GM23338 (cell line): ENCODE measurements around the gene CCDC69. TPM values are rescaled to one million over a fixed set of nuclear protein-coding genes. Genes with fewer than 3 reads are reported as not detected.

Experiments
- ATAC-seq: fragments of 200-7000 bp; cut with Tn5 transposase; 3 replicates; pipeline ENCODE4 v1.9.1; 2020
- DNase-seq: peaks from one replicate; pipeline ENCODE4 v3.0.0-alpha.2; 2015; ENCODE audit warnings: low spot score
- H2AFZ ChIP-seq: fragments of 200-600 bp; sonication (generic); 2 replicates; pipeline ENCODE4 v1.8.0; 2016; ENCODE audit warnings: antibody characterized with exemption, mild to moderate bottlenecking, moderate library complexity
- H3F3A ChIP-seq: fragments of 200-600 bp; sonication (generic); replicated peaks from 2 replicates; pipeline ENCODE4 v1.8.0; 2017; ENCODE audit warnings: antibody characterized with exemption, mixed run types, low read depth
- H3K27ac ChIP-seq: fragments of 200-600 bp; sonication (generic); 2 replicates; pipeline ENCODE4 v1.6.1; 2016; ENCODE audit warnings: low read depth
- H3K27me3 ChIP-seq: fragments of 200-600 bp; sonication (generic); 2 replicates; pipeline ENCODE4 v1.8.0; 2016; ENCODE audit warnings: mild to moderate bottlenecking, mixed run types, moderate library complexity; ENCODE audit not compliant: insufficient read depth
- H3K36me3 ChIP-seq: fragments of 200-600 bp; sonication (generic); 2 replicates; pipeline ENCODE4 v1.8.0; 2016; ENCODE audit warnings: mild to moderate bottlenecking; ENCODE audit not compliant: insufficient read depth
- H3K4me1 ChIP-seq: fragments of 200-600 bp; sonication (generic); 2 replicates; pipeline ENCODE4 v1.8.0; 2016; ENCODE audit warnings: mild to moderate bottlenecking, moderate library complexity; ENCODE audit not compliant: insufficient read depth
- H3K4me2 ChIP-seq: fragments of 200-600 bp; sonication (generic); 2 replicates; pipeline ENCODE4 v1.7.1; 2017; ENCODE audit warnings: mixed run types
- H3K4me3 ChIP-seq: fragments of 200-600 bp; sonication (generic); 2 replicates; pipeline ENCODE4 v1.6.1; 2016; ENCODE audit warnings: mixed run types
- H3K79me2 ChIP-seq: fragments of 200-600 bp; sonication (generic); replicated peaks from 2 replicates; pipeline ENCODE4 v1.8.0; 2017; ENCODE audit warnings: mild to moderate bottlenecking; ENCODE audit not compliant: insufficient read depth
- H3K9me2 ChIP-seq: fragments of 200-600 bp; sonication (generic); 2 replicates; pipeline ENCODE4 v1.8.0; 2017; ENCODE audit not compliant: insufficient read depth
- H4K20me1 ChIP-seq: fragments of 200-600 bp; sonication (generic); replicated peaks from 2 replicates; pipeline ENCODE4 v1.8.0; 2017; ENCODE audit warnings: mild to moderate bottlenecking; ENCODE audit not compliant: insufficient read depth
- H3K27ac Mint-ChIP-seq: 2 replicates; pipeline ENCODE4 v1.8.0; 2020; ENCODE audit warnings: inconsistent platforms, mild to moderate bottlenecking, moderate library complexity, mixed read lengths
- H3K27me3 Mint-ChIP-seq: 3 replicates; pipeline ENCODE4 v1.8.0; 2022; ENCODE audit warnings: low read depth, mild to moderate bottlenecking, moderate library complexity, mixed read lengths, inconsistent platforms; ENCODE audit not compliant: insufficient read depth, poor library complexity
- H3K36me3 Mint-ChIP-seq: 3 replicates; pipeline ENCODE4 v1.8.0; 2021; ENCODE audit warnings: low read depth, mild to moderate bottlenecking, inconsistent platforms, moderate library complexity, mixed read lengths
- H3K4me1 Mint-ChIP-seq: 3 replicates; pipeline ENCODE4 v1.8.0; 2020; ENCODE audit warnings: mild to moderate bottlenecking, inconsistent platforms, mixed read lengths
- H3K4me3 Mint-ChIP-seq: 3 replicates; pipeline ENCODE4 v1.8.0; 2021; ENCODE audit warnings: moderate library complexity, mild to moderate bottlenecking, inconsistent platforms, mixed read lengths
- H3K9me3 Mint-ChIP-seq: 3 replicates; pipeline ENCODE4 v1.8.0; 2020; ENCODE audit warnings: moderate library complexity, mild to moderate bottlenecking, inconsistent platforms, mixed read lengths
- CREB1 ChIP-seq: fragments of 250-450 bp; sonication (Bioruptor Pico); IDR thresholded peaks from 2 replicates; pipeline ENCODE4 v1.5.0; 2020; ENCODE audit warnings: low read depth, mild to moderate bottlenecking, moderate library complexity
- CTCF ChIP-seq, 2 experiments: fragments of 200-600 bp in 1 of 2; sonication (generic) in 1 of 2; conservative IDR thresholded peaks; 2 replicates each; pipeline versions ENCODE4 v1.5.1 to v1.6.1; 2016 to 2017; ENCODE audit warnings: antibody characterized with exemption in 2 of 2, low read depth in 2 of 2, mild to moderate bottlenecking in 2 of 2, moderate library complexity in 1 of 2
- EZH2phosphoT487 ChIP-seq: fragments of 200-600 bp; sonication (generic); IDR thresholded peaks from one replicate; pipeline ENCODE4 v1.8.1; 2018; ENCODE audit warnings: antibody characterized with exemption; ENCODE audit not compliant: unreplicated experiment
- JUNB ChIP-seq: IDR thresholded peaks from one replicate; pipeline ENCODE4 v1.6.1; 2016; ENCODE audit warnings: antibody characterized with exemption; ENCODE audit not compliant: unreplicated experiment
- POLR2AphosphoS5 ChIP-seq: IDR thresholded peaks from 2 replicates; pipeline ENCODE4 v1.6.1; 2016; ENCODE audit warnings: antibody characterized with exemption, low read depth
- STAT1 ChIP-seq: IDR thresholded peaks from one replicate; pipeline ENCODE4 v1.6.1; 2016; ENCODE audit warnings: antibody characterized with exemption; ENCODE audit not compliant: unreplicated experiment
- ZNF114 ChIP-seq: fragments of 250-450 bp; sonication (Bioruptor Pico); IDR thresholded peaks from 2 replicates; pipeline ENCODE4 v1.5.0; 2020; ENCODE audit warnings: mild to moderate bottlenecking, moderate library complexity
- ZNF331 ChIP-seq: fragments of 250-450 bp; sonication (Bioruptor Pico); IDR thresholded peaks from 2 replicates; pipeline ENCODE4 v1.5.0; 2020; ENCODE audit warnings: low read depth, mild to moderate bottlenecking, moderate library complexity
- ZNF462 ChIP-seq: fragments of 250-450 bp; sonication (Bioruptor Pico); IDR thresholded peaks from 2 replicates; pipeline ENCODE4 v1.5.0; 2020; ENCODE audit warnings: mild to moderate bottlenecking, moderate library complexity
- polyA plus RNA-seq: library from polyadenylated mRNA; unstranded; fragments of >200 nt; fragmentation: Nextera tagmentation; extraction: Ambion mirVana; gene quantifications from 2 replicates; pipeline ENCODE4 v1.2.1, GENCODE V29; 2016
- total RNA-seq: library from RNA; depleted of rRNA; stranded (reverse); fragments of >200 nt; shearing (Covaris generic); gene quantifications from 2 replicates; pipeline ENCODE4 v1.2.3, GENCODE V29; 2014
- TF ChIP-seq, protein P1 (sequence below): IDR thresholded peaks from 2 replicates; pipeline ENCODE4 v1.6.1; 2016; ENCODE audit warnings: antibody characterized with exemption

CCDC69 gene
- total and polyA plus RNA-seq, 2 experiments from 2014 or later, result 2.7 to 5.3 TPM

- H3K36me3 ChIP-seq, result no peaks in the 10 kb centered on the region
- DNase-seq (no peak), ATAC-seq (no peak)
- H3K9me3 Mint-ChIP-seq, result no peaks in the 10 kb centered on the region
- peaks cover 13% of the 10 kb centered on the region for H3K27me3 Mint-ChIP-seq
- H3K27ac Mint-ChIP-seq, result peak overlapping the region; percentile 96
- no peaks in the 10 kb centered on the region for H4K20me1 ChIP-seq
- H3K79me2 ChIP-seq, result peaks cover 21% of the 10 kb centered on the region
- peak overlapping the region; percentile 83 for H3K4me3 ChIP-seq
- H3K9me2 ChIP-seq, result no peaks in the 10 kb centered on the region
- no peaks in the 10 kb centered on the region for H3K27me3 ChIP-seq
- H3F3A ChIP-seq, result no peaks in the 10 kb centered on the region
- peaks cover 36% of the 10 kb centered on the region for H3K4me1 Mint-ChIP-seq
- H2AFZ ChIP-seq, result peak overlapping the region; percentile 93
- H3K4me1 ChIP-seq, result peaks cover 28% of the 10 kb centered on the region
- H3K4me2 ChIP-seq, result peak overlapping the region; percentile 90
- no peak for TF ChIP-seq POLR2AphosphoS5
- TF ChIP-seq JUNB, result no peak
- no peak for TF ChIP-seq ZNF462
- H3K4me3 Mint-ChIP-seq, result peak overlapping the region; percentile 90
- H3K27ac ChIP-seq, result peak overlapping the region; percentile 83; the same call in 1 of the 2 replicates
- no peaks in the 10 kb centered on the region; the same call in 2 of the 3 replicates for H3K36me3 Mint-ChIP-seq
These were observed 29.7 kb upstream of the CCDC69 start for GRCh38 chr5:151253605-151253950.

DNA sequence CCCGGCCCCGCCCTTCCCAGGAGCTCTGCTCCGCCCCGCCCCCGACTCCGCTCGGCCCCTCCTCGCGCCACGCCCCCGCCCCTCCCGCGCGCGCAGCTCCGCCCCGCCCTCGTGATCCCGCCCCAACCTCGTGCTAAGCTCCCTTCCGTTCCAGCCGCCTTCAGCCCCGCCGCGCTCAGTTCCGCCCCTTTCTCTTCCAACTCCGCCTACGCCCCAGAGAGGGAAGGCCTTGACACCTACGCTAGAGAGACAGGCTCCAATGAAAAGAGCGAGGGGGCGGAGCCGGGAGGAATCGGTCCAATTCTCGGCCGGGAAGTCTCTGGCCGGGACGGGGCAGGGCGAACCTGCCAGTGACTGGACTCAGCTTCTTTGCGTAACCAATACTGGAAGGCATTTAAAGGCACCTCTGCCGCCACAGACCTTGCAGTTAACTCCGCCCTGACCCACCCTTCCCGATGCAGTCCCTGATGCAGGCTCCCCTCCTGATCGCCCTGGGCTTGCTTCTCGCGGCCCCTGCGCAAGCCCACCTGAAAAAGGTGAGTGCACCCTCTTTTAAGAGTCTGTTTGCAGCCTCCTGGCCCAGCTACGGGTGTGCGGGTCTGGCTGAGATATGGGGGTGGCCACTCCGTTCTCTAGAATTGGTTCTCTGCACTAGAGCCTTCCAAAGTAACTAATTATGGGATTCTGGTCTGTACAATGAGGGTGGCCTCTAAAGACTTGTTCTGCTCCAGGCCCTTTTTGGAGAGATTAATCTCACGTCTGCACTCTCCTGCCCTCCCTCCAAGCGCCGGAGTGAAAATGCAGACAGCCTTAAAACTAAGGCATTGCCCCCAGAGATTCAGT is 29.1 kb upstream of the CCDC69 start, which contains the start of gene GM2A:
GM2A (plus strand) TSS at position 424 of the 843 bp plus-strand sequence; CDS start at position 456, 32 bp downstream.
- Mint-ChIP-seq H3K9me3 (no peaks in the 10 kb centered on the region), H3K27me3 (peaks cover 13% of the 10 kb centered on the region), H3K4me3 (peak within 1 kb of the TSS; percentile 90), H3K27ac (peak within 1 kb of the TSS; percentile 96), H3K36me3 (no peaks in the 10 kb centered on the region), H3K4me1 (peaks cover 32% of the 10 kb centered on the region)
- no peak for TF ChIP-seq EZH2phosphoT487
- TF ChIP-seq, protein P1, sequence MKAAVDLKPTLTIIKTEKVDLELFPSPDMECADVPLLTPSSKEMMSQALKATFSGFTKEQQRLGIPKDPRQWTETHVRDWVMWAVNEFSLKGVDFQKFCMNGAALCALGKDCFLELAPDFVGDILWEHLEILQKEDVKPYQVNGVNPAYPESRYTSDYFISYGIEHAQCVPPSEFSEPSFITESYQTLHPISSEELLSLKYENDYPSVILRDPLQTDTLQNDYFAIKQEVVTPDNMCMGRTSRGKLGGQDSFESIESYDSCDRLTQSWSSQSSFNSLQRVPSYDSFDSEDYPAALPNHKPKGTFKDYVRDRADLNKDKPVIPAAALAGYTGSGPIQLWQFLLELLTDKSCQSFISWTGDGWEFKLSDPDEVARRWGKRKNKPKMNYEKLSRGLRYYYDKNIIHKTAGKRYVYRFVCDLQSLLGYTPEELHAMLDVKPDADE, result no peak
- no peak for TF ChIP-seq ZNF331 (CRISPR knock-in tag)
- peak; percentile 57 for TF ChIP-seq CREB1 (CRISPR knock-in tag)
- TF ChIP-seq CTCF (conservative IDR thresholded peaks at IDR 0.05; ENCODE audit: low read depth in 2 of 2), result no peak
- no peak for TF ChIP-seq ZNF114 (CRISPR knock-in tag)
- TF ChIP-seq POLR2AphosphoS5, result peak; percentile 93
- TF ChIP-seq STAT1, result no peak
- Histone ChIP-seq H3K79me2 (peaks cover 21% of the 10 kb centered on the region), H3K4me1 (peaks cover 28% of the 10 kb centered on the region), H3K27ac (peak within 1 kb of the TSS; percentile 83; the same call in 1 of the 2 replicates), H3K9me2 (no peaks in the 10 kb centered on the region), H4K20me1 (no peaks in the 10 kb centered on the region), H2AFZ (peak within 1 kb of the TSS; percentile 93), H3K27me3 (no peaks in the 10 kb centered on the region), H3K4me2 (peak within 1 kb of the TSS; percentile 90), H3F3A (no peaks in the 10 kb centered on the region), H3K36me3 (no peaks in the 10 kb centered on the region), H3K4me3 (peak within 1 kb of the TSS; percentile 83)
- ATAC-seq (peak; percentile 92), DNase-seq (peak; percentile 100)
